ENCODE results near the gene GSTM3. TPM values are rescaled to one million over a fixed set of nuclear protein-coding genes. Genes with fewer than 3 reads are reported as not detected.

Gene GSTM3
- total RNA-seq, 1 experiment from 2014 or later = 10.6 TPM

- peaks cover 19% of the 10 kb centered on the region for H3K4me1 ChIP-seq
- DNase-seq = peak in 1 of 2 experiments; percentile 8
- no peak overlapping the region for H3K4me3 ChIP-seq (ENCODE audit: low read depth, low read length)
- intact Hi-C loops (cut with micrococcal nuclease; ENCODE audit: unreplicated experiment) = no loop called here
- Mint-ChIP-seq H3K4me3 (ENCODE audit: unreplicated experiment) (no peak overlapping the region), H3K9me3 (ENCODE audit: unreplicated experiment) (no peaks in the 10 kb centered on the region), H3K27me3 (ENCODE audit: insufficient read depth, unreplicated experiment) (no peaks in the 10 kb centered on the region), H3K27ac (ENCODE audit: unreplicated experiment) (no peak overlapping the region), H3K36me3 (ENCODE audit: insufficient read depth, unreplicated experiment) (no peaks in the 10 kb centered on the region), H3K4me1 (ENCODE audit: low read depth, unreplicated experiment) (peaks cover 15% of the 10 kb centered on the region)
- BruUV-seq (replicated peaks) = no TSS peak
- TF ChIP-seq CTCF (IDR thresholded peaks at IDR 0.05; ENCODE audit: insufficient read depth in 1 of 2, low read depth in 1 of 2, low read length in 1 of 2, severe bottlenecking in 1 of 2, unreplicated experiment in 1 of 2) = no peak
- H3K36me3 ChIP-seq (ENCODE audit: control insufficient read depth, insufficient read depth, low read length) = no peaks in the 10 kb centered on the region
- ChIA-PET POLR2A (no interaction called here), CTCF (no interaction called here)
- H3K9me3 ChIP-seq = no peaks in the 10 kb centered on the region
- no peaks in the 10 kb centered on the region for H3K27me3 ChIP-seq (replicated peaks; ENCODE audit: control insufficient read depth, insufficient read depth, low read length)
These were observed 25.2 kb upstream of the GSTM3 start for GRCh38 chr1:109765896-109766615.

- POLR2A ChIA-PET = no interaction called here
- no peaks in the 10 kb centered on the region for H3K36me3 ChIP-seq (ENCODE audit: control insufficient read depth, insufficient read depth, low read length)
- Mint-ChIP-seq H3K27ac (ENCODE audit: unreplicated experiment) (no peak overlapping the region), H3K27me3 (ENCODE audit: insufficient read depth, unreplicated experiment) (no peaks in the 10 kb centered on the region), H3K9me3 (ENCODE audit: unreplicated experiment) (no peaks in the 10 kb centered on the region), H3K4me3 (ENCODE audit: unreplicated experiment) (no peak overlapping the region), H3K4me1 (ENCODE audit: low read depth, unreplicated experiment) (peaks cover 21% of the 10 kb centered on the region), H3K36me3 (ENCODE audit: insufficient read depth, unreplicated experiment) (no peaks in the 10 kb centered on the region)
- H3K9me3 ChIP-seq = no peaks in the 10 kb centered on the region
- intact Hi-C loops (cut with micrococcal nuclease; ENCODE audit: unreplicated experiment) = no loop called here
- no peak for DNase-seq
- no peaks in the 10 kb centered on the region for H3K27me3 ChIP-seq (replicated peaks; ENCODE audit: control insufficient read depth, insufficient read depth, low read length)
- TF ChIP-seq CTCF (IDR thresholded peaks at IDR 0.05; ENCODE audit: insufficient read depth in 1 of 2, low read depth in 1 of 2, low read length in 1 of 2, severe bottlenecking in 1 of 2, unreplicated experiment in 1 of 2) = no peak
- H3K4me3 ChIP-seq (ENCODE audit: low read depth, low read length) = no peak overlapping the region
- peaks cover 19% of the 10 kb centered on the region for H3K4me1 ChIP-seq
- BruUV-seq (replicated peaks) = no TSS peak
- CTCF ChIA-PET = no interaction called here
These were observed 24.6 kb upstream of the GSTM3 start for GRCh38 chr1:109765483-109765815.

- H3K4me3 Mint-ChIP-seq (ENCODE audit: unreplicated experiment) = peak overlapping the region; percentile 47
- POLR2A ChIA-PET = interaction anchor here (1.2 kb wide), 1 partner anchor 216 kb away, joined by 3 read pairs; the partner anchor contains the start of gene GNAI3
- no peaks in the 10 kb centered on the region for H3K27me3 Mint-ChIP-seq (ENCODE audit: insufficient read depth, unreplicated experiment)
- no peaks in the 10 kb centered on the region for H3K9me3 Mint-ChIP-seq (ENCODE audit: unreplicated experiment)
- intact Hi-C loops (cut with micrococcal nuclease; ENCODE audit: unreplicated experiment) = no loop called here
- Histone ChIP-seq H3K9me3 (no peaks in the 10 kb centered on the region), H3K27me3 (replicated peaks; ENCODE audit: control insufficient read depth, insufficient read depth, low read length) (no peaks in the 10 kb centered on the region), H3K36me3 (ENCODE audit: control insufficient read depth, insufficient read depth, low read length) (no peaks in the 10 kb centered on the region), H3K4me1 (peaks cover 19% of the 10 kb centered on the region), H3K4me3 (ENCODE audit: low read depth, low read length) (no peak overlapping the region)
- no peaks in the 10 kb centered on the region for H3K36me3 Mint-ChIP-seq (ENCODE audit: insufficient read depth, unreplicated experiment)
- CTCF ChIA-PET = interaction anchor here (1.2 kb wide), 1 partner anchor 125 kb away, joined by 3 read pairs; no protein-coding TSS in a partner anchor
- peak overlapping the region; percentile 76 for H3K27ac Mint-ChIP-seq (ENCODE audit: unreplicated experiment)
- peaks cover 27% of the 10 kb centered on the region for H3K4me1 Mint-ChIP-seq (ENCODE audit: low read depth, unreplicated experiment)
- DNase-seq = peak in 1 of 2 experiments; percentile 17
- BruUV-seq (replicated peaks) = no TSS peak
- no peak for TF ChIP-seq CTCF (IDR thresholded peaks at IDR 0.05; ENCODE audit: insufficient read depth in 1 of 2, low read depth in 1 of 2, low read length in 1 of 2, severe bottlenecking in 1 of 2, unreplicated experiment in 1 of 2)
These were observed 24.0 kb upstream of the GSTM3 start for GRCh38 chr1:109764561-109765482.
